ENCODE data around the gene FAM229A.
"Not testable (repeated sequence)": the region's sequence is repeated elsewhere in the genome, so short reads cannot be mapped to it uniquely, and the experiment has no call there.

The FAM229A gene

GRCh38 chr1:32362474-32363313 lies at the start of gene FAM229A, which contains the start of gene TSSK3:
FAM229A (minus strand) TSS chr1:32362485; CDS start chr1:32362091, 394 bp downstream.
TSSK3 (plus strand) TSS chr1:32362539; CDS start chr1:32362702, 163 bp downstream.
- no peak for DNase-seq

GRCh38 chr1:32411261-32411660 lies 49.0 kb upstream of the FAM229A start:
- DNase-seq = no peak

- DNase-seq = no peak
These were observed 44.4 kb upstream of the FAM229A start for GRCh38 chr1:32406629-32407111.

GRCh38 chr1:32405672-32406467 lies 43.6 kb upstream of the FAM229A start:
- DNase-seq = no peak

- no peak for DNase-seq
These were observed 42.7 kb upstream of the FAM229A start for GRCh38 chr1:32404946-32405345.

DNA sequence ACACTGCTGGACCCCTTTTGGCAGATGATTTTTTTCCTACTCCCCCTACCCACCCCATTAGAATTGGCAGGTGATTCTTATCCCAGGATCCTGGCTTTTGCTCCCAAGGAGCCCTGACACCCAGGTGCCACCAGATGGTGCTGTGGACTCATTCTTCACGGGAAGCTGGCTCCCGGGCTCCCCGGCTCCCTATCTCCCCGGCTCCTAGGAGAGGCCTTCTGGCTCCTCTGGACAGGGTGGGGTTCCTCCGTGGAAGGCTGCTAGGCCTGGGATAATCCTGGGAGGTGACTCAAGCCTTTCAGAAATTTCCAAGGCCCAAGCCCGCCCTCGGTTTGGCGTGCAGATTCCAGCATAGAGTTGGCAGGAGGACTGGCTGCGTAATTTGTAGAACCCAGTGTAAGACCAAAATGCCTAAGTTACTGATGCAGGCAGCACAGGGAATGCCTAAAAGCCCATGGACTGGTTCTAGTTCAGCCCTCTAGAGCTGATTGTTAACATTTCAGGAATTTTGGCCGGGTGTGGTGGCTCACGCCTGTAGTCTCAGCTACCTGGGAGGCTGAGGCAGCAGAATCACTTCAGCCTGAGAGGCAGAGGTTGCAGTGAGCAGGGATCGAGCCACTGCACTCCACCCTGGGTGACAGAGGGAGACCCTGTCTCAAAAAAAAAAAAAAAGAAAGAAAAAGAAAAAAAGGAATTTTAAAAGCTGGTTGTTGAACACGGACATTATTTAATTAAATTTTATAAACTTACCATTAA lies 38.8 kb upstream of the FAM229A start:
- peak; percentile 58 for DNase-seq

DNA sequence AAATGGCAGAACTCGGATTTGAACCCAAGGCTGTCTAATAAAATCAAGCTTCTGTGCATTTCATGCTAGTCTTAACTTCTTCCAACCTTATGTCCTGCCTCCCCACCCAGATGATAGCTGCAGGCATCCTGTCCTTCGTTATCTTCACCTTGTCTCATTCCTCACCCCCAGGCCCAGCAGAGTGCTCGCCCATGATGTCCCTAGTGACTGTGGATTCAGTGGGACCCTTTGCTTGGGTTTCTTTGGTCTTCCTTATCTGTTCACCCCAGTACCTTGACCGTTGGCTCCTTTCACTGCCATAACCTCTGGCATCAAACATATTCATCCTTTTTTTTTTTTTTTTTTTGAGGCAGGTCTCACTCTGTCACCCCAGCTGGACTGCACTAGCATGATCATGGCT lies 37.6 kb upstream of the FAM229A start:
- DNase-seq = no peak

DNA sequence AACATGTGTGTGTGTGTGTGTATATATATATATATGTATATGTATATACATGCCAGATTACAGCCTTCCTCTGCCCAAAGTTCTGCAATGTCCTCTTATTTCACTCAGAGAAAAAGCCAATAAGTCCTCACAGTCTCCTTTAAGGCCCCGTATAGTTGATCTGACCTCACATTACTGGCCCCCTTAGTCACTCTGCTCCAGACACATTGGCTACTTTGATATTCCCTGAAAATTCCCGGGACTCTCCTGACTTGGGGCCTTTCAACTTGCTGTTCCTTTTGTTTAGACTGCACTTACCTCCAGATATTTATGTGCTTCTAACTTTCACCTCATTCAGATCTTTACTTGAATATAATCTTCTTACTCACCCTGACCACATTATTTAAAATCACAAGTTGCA lies 36.1 kb upstream of the FAM229A start:
- DNase-seq = no peak

DNA sequence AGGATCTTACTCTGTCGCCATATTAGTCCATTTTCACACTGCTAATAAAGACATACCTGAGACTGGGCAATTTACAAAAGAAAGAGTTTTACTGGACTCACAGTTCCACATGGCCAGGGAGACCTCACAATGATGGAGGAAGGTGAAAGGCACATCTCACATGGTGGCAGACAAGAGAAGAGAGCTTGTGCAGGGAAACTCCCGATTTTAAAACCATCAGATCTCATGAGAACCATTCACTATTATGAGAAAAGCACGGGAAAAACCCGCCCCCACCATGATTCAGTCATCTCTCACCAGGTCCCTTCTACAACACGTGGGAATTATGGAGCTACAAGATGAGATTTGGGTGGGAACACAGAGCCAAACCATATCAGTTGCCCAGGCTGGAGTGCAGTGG lies 34.2 kb upstream of the FAM229A start:
- DNase-seq = not testable (repeated sequence)

GRCh38 chr1:32394890-32395432 lies 32.7 kb upstream of the FAM229A start:
- no peak for DNase-seq

- peak; percentile 94 for DNase-seq
These were observed 32.0 kb upstream of the FAM229A start, which contains the start of gene BSDC1 for GRCh38 chr1:32394141-32394889. BSDC1 (minus strand) TSS chr1:32394441; CDS start chr1:32394414, 27 bp downstream.

- DNase-seq = peak; percentile 20
These were observed 31.5 kb upstream of the FAM229A start for GRCh38 chr1:32393832-32394140.

GRCh38 chr1:32393136-32393535 lies 30.9 kb upstream of the FAM229A start:
- no peak for DNase-seq

- DNase-seq = no peak
These were observed 30.0 kb upstream of the FAM229A start for GRCh38 chr1:32392325-32392724.

GRCh38 chr1:32390904-32391870 lies 28.9 kb upstream of the FAM229A start:
- no peak for DNase-seq

GRCh38 chr1:32388641-32389040 lies 26.4 kb upstream of the FAM229A start:
- DNase-seq = no peak

DNA sequence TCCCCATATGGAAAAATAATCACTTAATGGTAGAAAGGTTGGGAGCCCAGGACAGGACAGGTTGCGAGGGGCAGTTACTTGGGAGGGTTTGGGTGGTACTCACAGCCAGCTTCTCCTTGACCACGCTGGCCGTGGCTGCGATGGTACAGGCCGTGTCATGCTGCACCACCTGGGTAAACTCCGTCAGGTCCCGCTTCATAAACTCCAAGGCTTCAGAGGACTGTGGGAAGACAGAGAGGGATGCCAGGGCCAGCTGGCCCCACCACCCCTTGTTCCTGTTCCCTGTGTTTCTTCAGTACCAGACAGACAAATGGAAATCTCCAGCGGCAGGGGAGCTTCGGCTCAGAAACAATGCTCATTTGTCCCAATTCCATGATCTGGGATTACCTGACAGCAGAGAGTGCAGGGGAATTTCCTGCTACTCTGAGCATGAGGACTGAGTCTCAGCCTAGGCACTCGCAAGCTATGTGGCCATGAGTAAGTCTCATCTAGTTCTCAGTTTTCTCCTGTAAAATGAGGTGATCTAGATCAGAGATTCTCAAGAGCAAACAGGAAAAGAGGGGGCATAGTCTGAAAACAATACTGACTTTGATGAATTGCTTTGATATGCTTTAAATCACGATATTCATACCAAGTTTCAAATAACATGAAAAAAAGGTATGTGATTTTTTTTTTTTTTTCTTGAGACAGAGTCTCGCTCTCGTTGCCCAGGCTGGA lies 24.5 kb upstream of the FAM229A start:
- no peak for DNase-seq

- DNase-seq = no peak
These were observed 17.8 kb upstream of the FAM229A start for GRCh38 chr1:32380057-32380456.

- DNase-seq = no peak
These were observed 15.4 kb upstream of the FAM229A start for GRCh38 chr1:32377541-32378220.

Measured in NCI-H2029 (cell line).